ENCODE measurements around the gene OTC.

- TF ChIP-seq YY1 (IDR thresholded peaks at IDR 0.05; ENCODE audit: low read depth) (no peak), EP300 (IDR thresholded peaks at IDR 0.05; ENCODE audit: borderline replicate concordance) (no peak), MAX (IDR thresholded peaks at IDR 0.05) (no peak), TCF12 (IDR thresholded peaks at IDR 0.05; ENCODE audit: low read depth) (no peak), NFIC (IDR thresholded peaks at IDR 0.05) (no peak), CEBPB (IDR thresholded peaks at IDR 0.05) (no peak), FOXM1 (IDR thresholded peaks at IDR 0.05; ENCODE audit: borderline replicate concordance, low read depth) (no peak), RAD21 (IDR thresholded peaks at IDR 0.05; ENCODE audit: low read depth) (no peak)
- TF ChIP-seq, protein P1, sequence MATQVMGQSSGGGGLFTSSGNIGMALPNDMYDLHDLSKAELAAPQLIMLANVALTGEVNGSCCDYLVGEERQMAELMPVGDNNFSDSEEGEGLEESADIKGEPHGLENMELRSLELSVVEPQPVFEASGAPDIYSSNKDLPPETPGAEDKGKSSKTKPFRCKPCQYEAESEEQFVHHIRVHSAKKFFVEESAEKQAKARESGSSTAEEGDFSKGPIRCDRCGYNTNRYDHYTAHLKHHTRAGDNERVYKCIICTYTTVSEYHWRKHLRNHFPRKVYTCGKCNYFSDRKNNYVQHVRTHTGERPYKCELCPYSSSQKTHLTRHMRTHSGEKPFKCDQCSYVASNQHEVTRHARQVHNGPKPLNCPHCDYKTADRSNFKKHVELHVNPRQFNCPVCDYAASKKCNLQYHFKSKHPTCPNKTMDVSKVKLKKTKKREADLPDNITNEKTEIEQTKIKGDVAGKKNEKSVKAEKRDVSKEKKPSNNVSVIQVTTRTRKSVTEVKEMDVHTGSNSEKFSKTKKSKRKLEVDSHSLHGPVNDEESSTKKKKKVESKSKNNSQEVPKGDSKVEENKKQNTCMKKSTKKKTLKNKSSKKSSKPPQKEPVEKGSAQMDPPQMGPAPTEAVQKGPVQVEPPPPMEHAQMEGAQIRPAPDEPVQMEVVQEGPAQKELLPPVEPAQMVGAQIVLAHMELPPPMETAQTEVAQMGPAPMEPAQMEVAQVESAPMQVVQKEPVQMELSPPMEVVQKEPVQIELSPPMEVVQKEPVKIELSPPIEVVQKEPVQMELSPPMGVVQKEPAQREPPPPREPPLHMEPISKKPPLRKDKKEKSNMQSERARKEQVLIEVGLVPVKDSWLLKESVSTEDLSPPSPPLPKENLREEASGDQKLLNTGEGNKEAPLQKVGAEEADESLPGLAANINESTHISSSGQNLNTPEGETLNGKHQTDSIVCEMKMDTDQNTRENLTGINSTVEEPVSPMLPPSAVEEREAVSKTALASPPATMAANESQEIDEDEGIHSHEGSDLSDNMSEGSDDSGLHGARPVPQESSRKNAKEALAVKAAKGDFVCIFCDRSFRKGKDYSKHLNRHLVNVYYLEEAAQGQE (IDR thresholded peaks at IDR 0.05; ENCODE audit: low read depth) = no peak
Observed at GRCh38 chrX:38318196-38318595, 34.2 kb upstream of the OTC start.

Measured in Ishikawa (cell line).